ENCODE data around the gene MTA3. TPM values are rescaled to one million over a fixed set of nuclear protein-coding genes. Genes with fewer than 3 reads are reported as not detected.

Gene MTA3
- total RNA-seq, 1 donor from 2014 or later = 72.8 TPM

DNA sequence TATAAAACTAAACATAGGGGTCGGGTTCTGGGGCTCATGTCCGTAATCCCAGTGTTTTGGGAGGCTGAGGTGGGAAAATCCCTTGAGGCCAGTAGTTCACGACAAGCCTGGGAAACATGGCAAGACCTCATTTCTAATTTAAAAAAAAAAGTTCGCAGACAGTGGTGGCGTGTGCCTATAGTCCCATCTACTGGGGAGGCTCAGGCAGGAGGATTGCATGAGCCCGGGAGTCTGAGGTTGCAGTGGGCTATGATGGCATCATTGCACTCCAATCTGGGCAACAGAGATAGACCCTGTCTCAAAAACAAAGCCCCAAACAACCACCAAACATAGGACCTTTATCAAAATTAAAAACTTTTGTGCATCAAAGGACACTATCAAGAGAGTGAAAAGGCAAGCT is 233.7 kb downstream of the MTA3 start:
- DNase-seq (ENCODE audit: low spot score) = no peak

DNA sequence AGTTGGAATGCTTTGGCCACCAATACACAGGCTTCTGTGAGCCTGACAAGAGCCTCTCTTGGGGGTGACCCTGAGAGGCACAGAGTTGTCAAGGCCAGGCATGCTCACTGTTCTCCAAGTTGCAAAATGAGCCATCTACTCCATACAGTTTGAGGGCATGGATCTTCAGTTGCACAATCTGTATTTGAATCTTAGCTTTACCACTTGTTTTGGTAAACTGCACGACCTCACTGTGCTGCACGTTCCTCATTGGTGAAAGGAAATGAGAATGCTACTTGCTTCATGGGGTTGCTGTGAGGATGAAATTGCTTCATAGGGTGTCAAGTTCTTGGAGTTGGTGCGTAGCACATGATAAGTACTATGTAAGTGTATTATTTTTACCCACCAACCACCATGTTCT is 235.9 kb downstream of the MTA3 start:
- no peak for DNase-seq (ENCODE audit: low spot score)

DNA sequence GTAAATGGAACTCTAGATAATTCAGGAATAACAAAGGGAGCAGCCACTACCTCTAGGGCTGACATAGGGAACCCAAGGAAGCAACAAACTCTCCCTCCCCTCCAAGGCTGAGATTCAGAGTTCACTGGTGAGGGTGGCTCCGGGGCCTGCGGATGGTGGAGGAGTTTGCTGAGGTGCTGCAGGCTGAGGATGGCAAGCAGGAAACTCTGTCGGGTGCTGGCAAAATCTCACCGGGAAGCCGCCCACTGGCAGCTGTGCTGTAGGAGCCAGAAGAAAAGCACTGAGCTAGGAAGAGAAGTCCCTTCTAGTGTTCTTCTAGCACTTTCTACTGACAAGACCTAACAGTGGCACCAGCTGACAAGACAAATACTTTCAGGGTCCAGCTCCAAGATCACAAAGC is 236.5 kb downstream of the MTA3 start:
- no peak for DNase-seq (ENCODE audit: low spot score)

Other genes with a start within 250 kb of the MTA3 start
- gene COX7A2L, start 207.4 kb upstream of the MTA3 start, total RNA-seq = 89.9 TPM
- gene KCNG3, start 74.7 kb upstream of the MTA3 start, total RNA-seq = not detected
- gene OXER1, start 195.5 kb downstream of the MTA3 start, total RNA-seq = 3.1 TPM
- gene HAAO, start 224.0 kb downstream of the MTA3 start, total RNA-seq = 14.1 TPM